ENCODE data around the gene PPP1R1C. TPM values are rescaled to one million over a fixed set of nuclear protein-coding genes. Genes with fewer than 3 reads are reported as not detected.

The PPP1R1C gene
- total RNA-seq, 1 donor from 2014 or later = 1.7 TPM

DNA sequence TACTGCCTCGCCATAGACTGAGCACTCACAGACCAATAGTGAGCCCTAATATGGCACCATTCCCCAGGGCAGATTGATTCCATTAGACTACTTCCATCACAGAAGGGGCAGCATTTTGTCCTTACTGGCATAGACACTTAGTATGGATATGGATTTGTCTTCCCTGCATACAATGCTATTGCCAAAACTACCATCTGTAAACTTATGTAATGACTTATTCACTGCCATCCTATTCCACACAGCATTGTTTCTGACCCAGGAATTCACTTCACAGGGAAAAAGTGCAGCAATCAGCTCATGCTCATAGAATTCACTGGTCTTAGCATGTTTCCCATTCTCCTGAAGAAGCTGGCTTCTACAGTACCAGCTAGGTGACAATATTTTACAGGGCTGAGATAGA is 179.0 kb downstream of the PPP1R1C start:
- TF ChIP-seq CTCF (conservative IDR thresholded peaks at IDR 0.05) = no peak
- Mint-ChIP-seq H3K9me3 (no peaks in the 10 kb centered on the region), H3K4me3 (no peak overlapping the region), H3K27ac (ENCODE audit: unreplicated experiment) (no peak overlapping the region), H3K36me3 (ENCODE audit: low read depth) (no peaks in the 10 kb centered on the region), H3K27me3 (ENCODE audit: low read depth) (no peaks in the 10 kb centered on the region), H3K4me1 (no peaks in the 10 kb centered on the region)
- DNase-seq (ENCODE audit: low read depth, low spot score) = no peak

GRCh38 chr2:182165202-182165601 is 179.5 kb downstream of the PPP1R1C start:
- no peak for DNase-seq (ENCODE audit: low read depth, low spot score)
- H3K36me3 Mint-ChIP-seq (ENCODE audit: low read depth) = no peaks in the 10 kb centered on the region
- no peaks in the 10 kb centered on the region for H3K27me3 Mint-ChIP-seq (ENCODE audit: low read depth)
- no peaks in the 10 kb centered on the region for H3K4me1 Mint-ChIP-seq
- H3K27ac Mint-ChIP-seq (ENCODE audit: unreplicated experiment) = no peak overlapping the region
- TF ChIP-seq CTCF (conservative IDR thresholded peaks at IDR 0.05) = no peak
- no peak overlapping the region for H3K4me3 Mint-ChIP-seq
- no peaks in the 10 kb centered on the region for H3K9me3 Mint-ChIP-seq

- Mint-ChIP-seq H3K4me1 (no peaks in the 10 kb centered on the region), H3K27me3 (ENCODE audit: low read depth) (no peaks in the 10 kb centered on the region), H3K27ac (ENCODE audit: unreplicated experiment) (no peak overlapping the region), H3K36me3 (ENCODE audit: low read depth) (no peaks in the 10 kb centered on the region), H3K9me3 (no peaks in the 10 kb centered on the region), H3K4me3 (no peak overlapping the region)
- DNase-seq (ENCODE audit: low read depth, low spot score) = no peak
- no peak for TF ChIP-seq CTCF (conservative IDR thresholded peaks at IDR 0.05)
These were observed 180.8 kb downstream of the PPP1R1C start for GRCh38 chr2:182166406-182166805.

DNA sequence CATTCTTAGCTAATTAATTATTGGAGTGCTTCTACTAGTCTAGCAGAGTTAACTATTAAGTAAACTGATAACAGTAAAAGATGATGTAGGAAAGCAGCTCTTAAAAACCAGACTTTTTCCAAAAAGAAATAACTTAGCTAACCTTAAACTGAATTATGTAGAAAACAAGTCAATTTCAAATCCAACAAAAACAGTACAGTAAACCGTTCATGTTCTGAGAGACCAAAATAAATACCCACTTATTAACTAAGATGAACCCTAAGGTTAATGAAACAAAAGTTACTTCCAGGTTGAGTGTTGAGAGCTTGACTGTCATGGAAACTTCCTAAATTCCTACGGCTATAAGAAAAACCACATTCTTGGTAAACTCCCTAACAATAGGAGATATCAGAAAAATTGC is 181.2 kb downstream of the PPP1R1C start:
- Mint-ChIP-seq H3K4me1 (no peaks in the 10 kb centered on the region), H3K27ac (ENCODE audit: unreplicated experiment) (no peak overlapping the region), H3K36me3 (ENCODE audit: low read depth) (no peaks in the 10 kb centered on the region), H3K27me3 (ENCODE audit: low read depth) (no peaks in the 10 kb centered on the region), H3K9me3 (no peaks in the 10 kb centered on the region), H3K4me3 (no peak overlapping the region)
- no peak for DNase-seq (ENCODE audit: low read depth, low spot score)
- no peak for TF ChIP-seq CTCF (conservative IDR thresholded peaks at IDR 0.05)

Other genes with a start within 250 kb of the PPP1R1C start
- 115 and 133 TPM in 2 replicates for gene ITPRID2, start 94.1 kb upstream of the PPP1R1C start, total RNA-seq